OCI-LY1 (cell line): ENCODE measurements around the gene NUP214.

ENCODE experiments used
- H2AFZ ChIP-seq: fragments of 200-600 bp; sonication (generic), shearing (Covaris generic); 2 replicates; pipeline ENCODE4 v1.6.0; 2014; ENCODE audit warnings: antibody characterized with exemption, mild to moderate bottlenecking, low read length
- H3F3A ChIP-seq: fragments of 200-600 bp; sonication (generic), shearing (Covaris generic); 2 replicates; pipeline ENCODE4 v1.6.0; 2014; ENCODE audit warnings: mild to moderate bottlenecking, antibody characterized with exemption, low read length, moderate library complexity; ENCODE audit not compliant: insufficient read depth
- H3K27ac ChIP-seq: fragments of 200-600 bp; sonication (generic); 2 replicates; pipeline ENCODE4 v1.5.1; 2014; ENCODE audit warnings: low read length, mixed run types, mild to moderate bottlenecking, low read depth; ENCODE audit not compliant: poor library complexity, severe bottlenecking
- H3K27me3 ChIP-seq: fragments of 200-600 bp; sonication (generic); 2 replicates; pipeline ENCODE4 v1.6.0; 2014; ENCODE audit warnings: antibody characterized with exemption, mild to moderate bottlenecking, low read length, moderate library complexity; ENCODE audit not compliant: insufficient read depth
- H3K36me3 ChIP-seq: fragments of 200-600 bp; sonication (generic); 2 replicates; pipeline ENCODE4 v1.6.1; 2014; ENCODE audit warnings: mild to moderate bottlenecking, antibody characterized with exemption, low read length, moderate library complexity, mixed read lengths; ENCODE audit not compliant: insufficient read depth
- H3K4me1 ChIP-seq: fragments of 200-600 bp; sonication (generic); 2 replicates; pipeline ENCODE4 v1.5.1; 2014; ENCODE audit warnings: mild to moderate bottlenecking, low read length, moderate library complexity; ENCODE audit not compliant: insufficient read depth, severe bottlenecking
- H3K4me2 ChIP-seq: fragments of 200-600 bp; sonication (generic), shearing (Covaris generic); 2 replicates; pipeline ENCODE4 v1.6.1; 2014; ENCODE audit warnings: low read length
- H3K4me3 ChIP-seq: fragments of 200-600 bp; sonication (generic); 2 replicates; pipeline ENCODE4 v1.5.1; 2014; ENCODE audit warnings: low read length, low read depth, mild to moderate bottlenecking, mixed read lengths; ENCODE audit not compliant: poor library complexity, severe bottlenecking
- H3K79me2 ChIP-seq: fragments of 200-600 bp; shearing (Covaris generic); 2 replicates; pipeline ENCODE4 v1.6.1; 2016; ENCODE audit warnings: mixed run types, low read length, mixed read lengths; ENCODE audit not compliant: insufficient read depth
- H3K9ac ChIP-seq: fragments of 200-600 bp; sonication (generic), shearing (Covaris generic); 2 replicates; pipeline ENCODE4 v1.6.1; 2014; ENCODE audit warnings: mild to moderate bottlenecking, low read length, mixed read lengths
- H3K9me2 ChIP-seq: fragments of 200-600 bp; sonication (generic), shearing (Covaris generic); 2 replicates; pipeline ENCODE4 v1.6.1; 2014; ENCODE audit warnings: low read depth, mild to moderate bottlenecking, low read length, mixed read lengths
- H3K9me3 ChIP-seq: fragments of 200-600 bp; shearing (Covaris generic); 2 replicates; pipeline ENCODE4 v1.6.1; 2014; ENCODE audit warnings: low read length, mixed read lengths
- H4K20me1 ChIP-seq: fragments of 200-600 bp; sonication (generic), shearing (Covaris generic); 2 replicates; pipeline ENCODE4 v1.6.0; 2016; ENCODE audit warnings: mild to moderate bottlenecking, low read length; ENCODE audit not compliant: insufficient read depth
- EZH2 ChIP-seq: fragments of 200-600 bp; sonication (generic), shearing (Covaris generic); IDR thresholded peaks from 2 replicates; pipeline ENCODE4 v1.8.0; 2017; ENCODE audit warnings: borderline replicate concordance, mixed run types, mild to moderate bottlenecking, antibody characterized with exemption, low read length, moderate library complexity, mixed read lengths
- TF ChIP-seq, protein P1 (sequence below): fragments of 200-600 bp; sonication (generic), shearing (Covaris generic); IDR thresholded peaks from 2 replicates; pipeline ENCODE4 v1.5.1; 2017; ENCODE audit warnings: mild to moderate bottlenecking, antibody characterized with exemption, low read length, moderate library complexity, mixed read lengths

Gene NUP214

DNA sequence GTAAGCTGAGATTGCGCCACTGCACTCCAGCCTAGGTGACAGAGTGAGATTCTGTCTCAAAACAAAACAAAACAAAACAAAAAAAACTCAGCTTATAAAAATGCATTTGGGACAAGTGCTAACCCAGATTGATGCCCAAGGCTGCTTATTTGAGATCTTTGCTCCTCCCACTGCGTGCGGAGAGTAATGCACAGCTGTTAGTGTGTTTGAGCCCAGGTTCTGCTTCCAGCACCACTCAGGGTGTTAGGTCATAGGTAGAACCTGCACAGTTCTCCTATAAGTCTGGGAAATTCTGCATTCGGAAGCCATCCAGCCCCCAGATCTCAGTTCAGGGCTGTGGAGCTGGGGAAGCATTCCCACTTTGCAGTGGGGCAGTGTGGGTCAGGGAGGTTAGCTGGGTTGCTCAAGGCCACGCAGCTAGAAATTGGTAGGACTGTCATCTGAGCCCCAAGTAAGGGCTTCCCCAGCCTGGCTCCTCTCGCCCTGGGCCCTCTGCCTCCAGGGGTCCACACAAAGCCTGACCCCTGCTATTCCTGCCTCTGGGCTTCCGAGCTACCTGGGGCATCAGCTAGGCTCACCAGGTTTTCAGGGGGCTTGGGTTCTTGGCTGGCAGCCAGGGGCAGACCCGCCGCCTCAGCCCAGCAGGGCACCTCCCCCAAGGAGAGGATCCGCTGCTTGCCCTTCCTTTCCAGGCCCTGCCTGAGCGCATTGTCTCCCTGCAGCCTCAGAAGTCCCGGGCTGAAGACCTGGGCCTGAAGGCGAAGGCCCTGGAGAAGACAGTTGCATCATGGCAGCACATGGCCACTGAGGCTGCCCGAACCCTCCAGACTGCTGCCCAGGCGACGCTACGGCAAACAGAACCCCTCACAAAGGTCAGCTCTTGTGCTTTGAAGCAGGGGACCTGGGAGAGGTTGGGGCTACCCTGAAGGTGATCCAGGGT, 46.7 kb upstream of the NUP214 start:
- H4K20me1 ChIP-seq = no peaks in the 10 kb centered on the region
- no peak overlapping the region for H3K4me2 ChIP-seq
- no peak overlapping the region for H3K9ac ChIP-seq
- H3K9me2 ChIP-seq = no peaks in the 10 kb centered on the region
- no peaks in the 10 kb centered on the region for H3K79me2 ChIP-seq
- no peak overlapping the region for H3K4me3 ChIP-seq
- H3F3A ChIP-seq = no peaks in the 10 kb centered on the region
- TF ChIP-seq, protein P1, sequence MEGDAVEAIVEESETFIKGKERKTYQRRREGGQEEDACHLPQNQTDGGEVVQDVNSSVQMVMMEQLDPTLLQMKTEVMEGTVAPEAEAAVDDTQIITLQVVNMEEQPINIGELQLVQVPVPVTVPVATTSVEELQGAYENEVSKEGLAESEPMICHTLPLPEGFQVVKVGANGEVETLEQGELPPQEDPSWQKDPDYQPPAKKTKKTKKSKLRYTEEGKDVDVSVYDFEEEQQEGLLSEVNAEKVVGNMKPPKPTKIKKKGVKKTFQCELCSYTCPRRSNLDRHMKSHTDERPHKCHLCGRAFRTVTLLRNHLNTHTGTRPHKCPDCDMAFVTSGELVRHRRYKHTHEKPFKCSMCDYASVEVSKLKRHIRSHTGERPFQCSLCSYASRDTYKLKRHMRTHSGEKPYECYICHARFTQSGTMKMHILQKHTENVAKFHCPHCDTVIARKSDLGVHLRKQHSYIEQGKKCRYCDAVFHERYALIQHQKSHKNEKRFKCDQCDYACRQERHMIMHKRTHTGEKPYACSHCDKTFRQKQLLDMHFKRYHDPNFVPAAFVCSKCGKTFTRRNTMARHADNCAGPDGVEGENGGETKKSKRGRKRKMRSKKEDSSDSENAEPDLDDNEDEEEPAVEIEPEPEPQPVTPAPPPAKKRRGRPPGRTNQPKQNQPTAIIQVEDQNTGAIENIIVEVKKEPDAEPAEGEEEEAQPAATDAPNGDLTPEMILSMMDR = no peak
- TF ChIP-seq EZH2 = no peak
- H3K9me3 ChIP-seq = no peaks in the 10 kb centered on the region
- no peak overlapping the region for H3K27ac ChIP-seq
- peaks cover 7% of the 10 kb centered on the region; the same call in 1 of the 2 replicates for H3K27me3 ChIP-seq
- H3K36me3 ChIP-seq = no peaks in the 10 kb centered on the region
- H3K4me1 ChIP-seq = no peaks in the 10 kb centered on the region
- no peak overlapping the region for H2AFZ ChIP-seq

DNA sequence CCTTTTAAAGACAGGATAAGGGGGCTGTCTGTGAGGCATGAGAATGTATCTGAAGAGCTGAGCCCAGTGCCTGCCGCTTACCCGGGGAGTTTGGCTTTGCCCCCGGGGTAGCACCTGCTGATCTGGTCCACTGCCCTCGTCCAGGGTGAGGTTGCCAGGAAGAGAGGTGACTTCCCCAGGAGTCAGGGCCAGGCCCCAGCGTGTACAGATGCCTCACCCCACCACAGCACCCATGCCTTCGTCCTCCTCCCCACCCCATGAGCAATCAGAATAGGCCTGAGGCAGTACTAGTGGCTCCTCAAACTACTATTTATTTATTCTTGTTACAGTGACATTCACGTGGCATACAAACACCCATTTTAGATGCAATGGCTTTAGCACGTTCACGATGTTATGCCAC, 44.8 kb upstream of the NUP214 start:
- no peak overlapping the region for H3K9ac ChIP-seq
- TF ChIP-seq, protein P1 = no peak
- TF ChIP-seq EZH2 = no peak
- H3K79me2 ChIP-seq = no peaks in the 10 kb centered on the region
- no peak overlapping the region for H3K4me2 ChIP-seq
- H3K27me3 ChIP-seq = peaks cover 3% of the 10 kb centered on the region; the same call in 1 of the 2 replicates
- H3K27ac ChIP-seq = no peak overlapping the region
- no peaks in the 10 kb centered on the region for H3K9me2 ChIP-seq
- H4K20me1 ChIP-seq = no peaks in the 10 kb centered on the region
- H3K4me1 ChIP-seq = no peaks in the 10 kb centered on the region
- no peak overlapping the region for H3K4me3 ChIP-seq
- H3K36me3 ChIP-seq = no peaks in the 10 kb centered on the region
- no peak overlapping the region for H2AFZ ChIP-seq
- no peaks in the 10 kb centered on the region for H3K9me3 ChIP-seq
- no peaks in the 10 kb centered on the region for H3F3A ChIP-seq

DNA sequence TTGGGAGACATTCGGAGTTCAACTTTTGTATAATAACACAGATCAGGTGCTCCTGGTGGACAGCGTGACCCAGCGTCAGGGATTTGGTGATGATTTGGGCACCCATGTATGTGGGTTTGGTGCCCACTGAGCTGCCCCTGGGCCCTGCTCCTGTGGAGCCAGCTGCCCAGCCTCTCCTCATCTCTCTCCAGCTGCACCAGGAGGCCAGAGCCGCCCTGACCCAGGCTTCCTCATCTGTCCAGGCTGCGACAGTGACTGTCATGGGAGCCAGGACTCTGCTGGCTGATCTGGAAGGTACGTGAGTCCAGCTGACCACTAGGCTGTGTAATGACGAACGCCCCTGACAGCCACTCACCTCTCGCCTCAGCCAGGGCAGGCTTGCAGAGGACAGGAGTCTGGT, 43.5 kb upstream of the NUP214 start:
- Histone ChIP-seq H3K9me3 (no peaks in the 10 kb centered on the region), H3K4me1 (no peaks in the 10 kb centered on the region), H3K4me3 (no peak overlapping the region), H3F3A (no peaks in the 10 kb centered on the region), H3K27ac (no peak overlapping the region), H3K79me2 (no peaks in the 10 kb centered on the region), H3K9me2 (no peaks in the 10 kb centered on the region), H3K36me3 (no peaks in the 10 kb centered on the region), H2AFZ (no peak overlapping the region), H3K9ac (no peak overlapping the region), H3K27me3 (peaks cover 3% of the 10 kb centered on the region; the same call in 1 of the 2 replicates), H3K4me2 (no peak overlapping the region), H4K20me1 (no peaks in the 10 kb centered on the region)
- TF ChIP-seq, protein P1 = no peak
- TF ChIP-seq EZH2 = no peak
